GM18519 (cell line): ENCODE measurements around the gene SDK2.

ENCODE experiments used
- ATAC-seq: cut with Tn5 transposase; IDR thresholded peaks from one replicate; pipeline ENCODE4 v1.9.1; 2021; ENCODE audit warnings: mild to moderate bottlenecking, moderate library complexity; ENCODE audit not compliant: unreplicated experiment, low FRiP score

Gene SDK2

DNA sequence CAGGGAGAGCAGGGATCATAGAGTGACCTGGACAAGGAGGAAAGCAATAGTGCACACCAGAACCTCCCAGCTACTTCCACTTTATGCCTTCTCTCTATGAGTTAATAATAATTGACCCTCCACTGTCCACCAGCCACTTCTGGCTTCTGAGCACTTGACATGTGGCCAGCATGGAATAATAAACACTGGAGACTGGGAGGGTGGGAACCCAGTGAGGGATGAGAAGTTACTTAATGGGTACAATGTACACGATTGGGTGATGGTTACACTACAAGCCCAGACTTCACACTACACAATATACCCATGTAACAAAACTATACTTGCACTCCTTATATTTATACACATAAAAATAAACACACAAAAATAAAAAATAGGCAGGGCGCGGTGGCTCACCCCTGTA, 343.9 kb downstream of the SDK2 start:
- ATAC-seq: no peak

DNA sequence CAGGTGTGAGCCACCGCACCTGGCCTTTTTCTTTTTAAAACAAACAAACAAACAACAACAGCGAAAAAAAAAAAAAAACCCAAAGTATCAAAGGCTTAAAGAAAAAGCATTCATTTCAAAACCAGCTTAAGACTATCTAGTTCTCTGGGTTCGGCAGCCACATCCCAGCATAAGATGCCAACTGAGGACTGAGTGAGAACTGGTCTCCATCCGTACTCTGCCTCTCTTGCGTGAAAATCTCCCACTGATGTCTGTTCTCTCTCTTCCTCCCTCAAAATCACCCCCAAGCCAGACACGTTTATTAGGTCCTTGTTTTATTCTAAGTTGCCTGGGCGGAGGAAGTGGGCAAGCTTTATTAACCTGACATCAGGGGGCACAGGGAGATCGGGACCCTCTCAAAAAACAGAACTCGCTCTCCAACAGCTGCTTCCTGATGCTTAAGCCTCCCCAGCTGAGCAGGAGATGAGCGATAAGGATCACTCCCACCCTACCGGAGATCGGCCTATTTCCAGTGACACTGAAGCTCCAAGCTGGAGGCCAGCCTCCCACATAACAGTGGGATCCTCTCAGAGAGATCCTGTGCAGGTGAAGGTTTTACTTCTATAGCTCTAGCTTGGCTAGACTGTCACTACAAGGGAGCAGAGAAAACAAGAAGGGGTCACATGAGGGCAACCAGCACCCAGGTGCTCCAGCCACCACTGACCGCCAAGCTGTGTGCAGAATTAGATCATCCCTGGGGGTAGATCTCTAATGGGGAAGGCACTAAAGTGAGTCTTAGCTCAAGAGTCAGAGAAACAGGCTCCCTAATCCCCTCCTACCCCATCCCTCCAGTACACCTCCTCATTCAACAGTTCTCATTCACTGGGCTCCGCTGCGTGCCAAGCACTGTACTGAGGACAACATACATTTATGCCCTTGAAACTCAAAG, 346.0 kb downstream of the SDK2 start:
- ATAC-seq: no peak

DNA sequence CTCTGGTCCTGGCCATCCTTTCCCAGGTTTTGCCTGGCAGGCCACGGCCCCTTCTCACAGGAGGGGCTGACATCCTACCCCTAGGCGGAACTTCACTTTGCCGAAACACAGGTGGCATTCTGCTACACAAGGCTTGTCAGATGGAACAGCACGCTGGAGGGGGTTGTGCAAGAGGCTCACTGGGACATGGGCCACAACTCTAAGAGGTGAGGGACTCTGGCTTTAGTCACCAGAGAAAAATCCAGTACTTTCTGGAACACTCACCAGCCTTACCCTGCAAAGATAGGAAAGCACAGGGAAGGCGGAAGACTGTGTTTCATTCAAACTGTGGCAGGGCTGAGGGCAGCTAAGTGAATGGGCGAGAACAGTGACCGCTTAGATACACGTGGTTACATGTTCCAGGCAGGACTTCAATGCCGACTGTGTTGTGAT, 350.7 kb downstream of the SDK2 start:
- no peak for ATAC-seq

DNA sequence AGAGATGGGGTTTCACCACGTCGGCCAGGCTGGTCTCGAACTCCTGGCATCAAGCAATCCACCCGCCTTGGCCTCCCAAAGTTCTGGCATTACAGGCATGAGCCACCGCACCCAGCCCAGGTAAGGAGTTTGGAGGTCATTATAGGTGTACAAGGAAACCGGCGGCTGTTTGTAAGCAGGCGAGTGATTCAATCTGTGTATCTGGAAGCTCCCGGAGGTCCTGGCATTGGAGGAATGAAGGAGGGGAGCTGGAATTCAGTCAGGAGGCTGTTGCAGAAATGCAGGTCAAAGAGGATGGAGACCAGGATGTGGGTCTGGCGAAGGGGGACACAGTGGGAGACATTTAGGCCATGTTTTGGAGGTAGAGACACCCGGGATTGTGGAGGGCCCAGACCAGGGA, 351.2 kb downstream of the SDK2 start:
- no peak for ATAC-seq

DNA sequence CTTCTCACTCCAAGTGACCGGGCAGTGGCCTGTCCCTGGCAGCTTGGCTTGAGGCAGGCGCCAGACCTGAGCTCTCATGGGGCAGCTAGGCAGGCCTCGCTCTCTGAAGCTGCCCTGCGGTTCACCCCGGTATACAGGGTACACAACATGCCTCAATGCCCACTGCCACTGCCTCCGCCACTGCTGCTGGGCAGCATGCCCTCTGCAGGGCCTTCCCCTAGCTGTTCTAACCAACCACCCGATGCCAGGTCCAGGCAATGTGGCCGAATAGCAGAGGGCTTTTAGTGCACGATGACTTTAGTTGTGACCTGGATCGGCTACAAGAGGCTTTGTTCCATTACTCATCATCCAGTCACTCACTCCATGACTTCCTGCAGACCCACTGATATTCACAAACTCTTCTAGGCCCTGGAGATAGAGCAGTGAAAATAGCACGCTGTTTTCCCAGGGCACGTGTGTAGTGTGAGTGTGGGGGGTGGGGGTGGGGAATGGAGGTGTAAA, 352.2 kb downstream of the SDK2 start:
- no peak for ATAC-seq

DNA sequence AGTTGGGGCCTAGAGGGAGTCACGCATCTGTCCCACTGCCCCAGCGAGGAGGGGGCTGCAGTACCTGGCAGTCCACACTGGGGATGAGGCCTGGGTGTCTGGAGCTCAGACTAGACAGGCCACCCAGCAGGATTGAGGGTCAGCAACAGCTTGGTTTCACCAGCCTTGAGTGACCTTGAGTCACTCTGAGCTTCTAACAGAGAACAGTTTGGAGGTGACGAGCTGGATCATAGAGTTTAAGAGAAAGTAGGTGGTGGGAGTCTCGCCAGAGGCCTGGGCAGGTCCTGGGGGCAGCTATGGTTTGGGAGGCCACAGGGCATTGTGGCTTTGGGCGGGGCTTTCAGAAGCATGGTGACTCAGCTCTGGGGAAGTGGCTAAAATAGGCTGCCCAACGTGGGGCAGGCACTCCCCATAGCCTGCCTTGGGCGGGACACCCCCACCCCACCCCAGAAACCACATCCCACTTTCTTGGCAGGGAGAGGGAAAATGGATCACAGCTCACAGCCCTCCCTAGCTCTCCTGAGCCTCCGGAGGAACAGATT, 352.9 kb downstream of the SDK2 start:
- ATAC-seq: peak; percentile 66

DNA sequence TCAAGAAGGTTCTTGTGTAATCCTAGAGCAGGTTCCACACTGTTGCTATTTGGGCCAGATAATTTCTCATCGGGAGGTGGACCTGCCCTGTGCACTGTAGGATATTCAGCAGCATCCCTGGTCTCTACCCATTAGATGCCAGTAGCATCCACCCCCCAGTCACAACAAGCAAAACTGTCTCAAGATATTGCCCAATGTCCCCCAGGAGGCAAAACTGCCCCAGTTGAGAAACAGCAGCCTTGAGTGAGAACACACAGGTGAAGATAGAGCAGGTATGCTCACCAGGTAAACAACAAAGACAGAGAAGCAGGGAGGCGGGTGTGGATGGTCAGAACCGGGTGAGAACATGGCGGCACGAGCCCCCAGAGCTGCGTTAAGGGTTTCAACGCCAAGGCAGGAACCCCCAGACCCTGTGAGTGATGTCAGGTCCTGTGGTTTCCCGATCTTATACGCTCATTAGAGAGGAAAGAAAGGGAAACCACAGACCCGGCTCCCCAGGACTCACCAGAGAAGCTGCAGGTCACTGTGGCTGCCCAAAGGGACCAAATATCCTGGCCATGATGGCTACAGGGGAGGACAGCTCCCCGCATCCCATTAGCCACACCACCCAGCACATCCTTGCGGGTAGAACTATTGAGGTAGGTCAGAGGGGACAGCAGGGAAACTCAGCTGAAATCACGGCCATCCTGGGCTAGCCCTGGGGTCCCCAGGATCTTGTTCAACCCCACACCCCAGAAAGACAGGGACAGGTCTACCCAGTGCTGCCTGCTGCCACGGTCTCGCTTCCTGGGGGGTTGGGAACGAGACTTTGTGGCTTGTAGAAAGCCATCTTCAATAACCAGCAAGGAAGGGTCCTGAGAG, 353.6 kb downstream of the SDK2 start:
- peak; percentile 21 for ATAC-seq

DNA sequence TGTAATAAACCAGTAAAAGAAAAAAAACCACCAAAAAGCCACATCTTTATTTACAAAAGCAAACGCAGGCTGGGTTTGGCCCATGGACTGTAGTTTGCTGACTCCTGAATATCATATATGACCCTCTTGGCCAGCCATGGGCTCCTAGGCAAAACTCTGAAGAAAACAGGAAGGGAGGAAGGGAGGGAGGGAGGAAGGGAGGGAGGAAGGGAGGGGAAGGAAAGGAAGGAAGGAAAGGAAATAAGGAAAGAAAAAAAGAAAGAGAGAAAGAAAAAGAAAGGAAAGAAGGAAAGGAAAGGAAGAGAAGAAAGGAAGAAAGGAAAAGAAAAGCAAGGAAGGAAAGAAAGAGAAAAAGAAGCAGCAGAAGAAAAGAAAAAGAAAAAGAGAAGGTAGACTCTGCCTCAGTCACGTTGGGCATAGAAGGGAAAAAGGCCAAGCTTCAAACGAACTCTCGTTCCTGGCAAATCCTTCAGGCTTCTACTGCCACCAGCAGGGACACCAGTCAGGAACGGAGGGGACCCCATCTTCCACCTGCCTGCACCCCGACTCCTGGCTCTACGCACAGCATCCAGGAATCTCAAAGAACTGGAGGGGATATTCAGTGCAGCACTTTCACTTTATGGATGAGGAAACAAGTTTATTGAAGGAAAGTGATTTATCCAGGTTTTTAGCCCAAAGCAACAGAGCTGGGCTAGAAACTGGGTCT, 354.5 kb downstream of the SDK2 start:
- ATAC-seq: no peak

DNA sequence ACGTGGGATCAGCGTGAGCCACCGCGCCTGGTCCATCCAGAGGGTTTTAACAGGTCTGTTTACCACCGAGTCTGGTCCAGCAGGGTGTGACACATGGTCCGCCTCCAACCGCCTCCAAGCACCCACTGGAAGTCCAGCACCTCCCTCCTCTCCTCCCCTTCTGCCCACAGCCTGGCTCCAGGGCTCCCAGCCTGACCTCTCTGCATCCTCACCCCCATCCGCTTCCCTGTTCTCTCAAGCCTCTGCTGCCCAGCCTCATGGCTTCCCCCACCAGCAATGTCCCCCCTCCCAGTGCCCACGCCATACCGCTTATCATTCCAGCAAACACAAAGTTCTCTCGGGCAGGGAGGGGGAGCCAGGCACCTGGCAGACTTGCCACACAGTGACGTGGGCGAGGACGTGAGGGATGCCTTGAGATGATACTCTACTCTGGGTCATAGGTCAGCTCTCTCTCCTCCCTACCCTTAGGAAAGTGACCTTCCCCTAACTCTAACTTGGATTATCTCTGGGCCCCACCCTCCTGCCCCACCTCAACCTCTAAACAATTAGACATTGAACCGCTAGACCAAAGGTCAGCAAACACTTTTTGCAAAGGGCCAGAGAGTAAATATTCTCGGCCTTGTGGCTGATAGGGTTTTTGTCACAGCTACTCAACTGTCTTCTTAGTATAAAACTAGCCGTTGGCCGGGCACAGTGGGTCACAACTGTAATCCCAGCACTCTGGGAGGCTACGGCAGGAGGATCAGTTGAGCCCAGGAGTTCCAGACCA, 355.5 kb downstream of the SDK2 start:
- no peak for ATAC-seq

DNA sequence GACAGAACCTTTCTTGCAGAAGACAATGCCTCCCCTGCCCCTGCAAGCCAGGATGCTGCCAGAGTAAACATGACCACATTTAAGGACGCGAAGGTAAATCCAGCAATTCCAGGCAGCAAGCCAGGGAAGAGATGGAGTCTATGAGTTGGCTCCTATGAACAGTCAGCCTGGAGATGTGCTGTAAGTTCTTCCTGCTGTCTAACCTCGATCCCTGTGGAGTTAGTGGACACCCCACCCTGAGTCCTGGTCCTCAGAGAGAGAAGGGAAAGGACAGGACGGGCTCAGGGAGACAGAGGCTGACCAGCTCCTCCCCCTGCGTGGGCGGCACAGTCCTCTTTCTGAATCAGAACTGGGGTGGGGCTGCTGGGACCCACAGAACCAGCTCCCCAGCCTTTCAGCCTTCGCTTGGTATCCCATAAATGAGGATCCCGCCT, 357.4 kb downstream of the SDK2 start:
- ATAC-seq: no peak

DNA sequence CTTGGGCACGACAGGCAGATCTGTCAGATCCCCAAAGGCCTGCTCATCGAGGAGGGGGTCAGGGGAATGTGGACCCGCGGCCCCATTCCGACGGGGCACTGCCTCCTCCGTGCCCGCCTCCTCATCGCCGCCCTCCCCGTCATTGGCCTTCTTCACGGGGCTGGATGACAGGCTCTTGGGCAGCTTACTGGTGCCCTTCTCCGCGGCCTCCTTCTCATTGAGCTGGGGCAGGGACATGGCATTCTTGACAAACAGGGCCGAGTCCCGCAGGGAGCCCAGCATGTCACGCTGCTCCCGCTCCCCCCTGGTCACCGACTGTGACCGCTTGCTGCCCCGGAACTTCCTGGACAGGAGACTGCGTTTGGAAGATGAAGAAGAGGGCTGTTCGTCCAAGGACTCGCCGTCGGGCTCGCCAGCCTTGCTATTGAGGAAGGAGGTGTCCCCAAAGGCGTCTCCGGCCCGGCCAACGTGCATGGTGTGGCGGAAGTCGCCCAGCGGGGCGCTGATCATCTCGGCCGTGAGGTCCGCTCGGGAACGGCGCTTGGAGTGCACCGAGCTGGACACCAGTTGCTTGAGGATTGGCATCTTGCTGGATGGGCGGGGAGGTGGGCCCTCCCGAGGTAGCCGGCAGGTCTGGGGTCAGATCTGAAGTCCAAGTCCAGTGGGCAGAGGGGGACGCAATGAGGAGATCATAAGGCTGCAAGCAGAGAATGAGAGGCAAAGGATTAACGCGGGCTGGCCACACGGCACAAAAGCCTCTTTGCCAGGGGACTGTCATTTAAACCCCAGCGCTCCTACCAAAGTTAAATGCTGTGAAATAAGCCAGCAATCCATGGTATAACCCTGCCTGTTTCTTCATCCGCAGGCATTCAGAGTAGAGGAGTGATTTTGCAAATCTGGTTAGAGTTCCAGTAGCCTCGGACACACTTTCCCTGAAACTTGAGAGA, 358.1 kb downstream of the SDK2 start:
- ATAC-seq: no peak

DNA sequence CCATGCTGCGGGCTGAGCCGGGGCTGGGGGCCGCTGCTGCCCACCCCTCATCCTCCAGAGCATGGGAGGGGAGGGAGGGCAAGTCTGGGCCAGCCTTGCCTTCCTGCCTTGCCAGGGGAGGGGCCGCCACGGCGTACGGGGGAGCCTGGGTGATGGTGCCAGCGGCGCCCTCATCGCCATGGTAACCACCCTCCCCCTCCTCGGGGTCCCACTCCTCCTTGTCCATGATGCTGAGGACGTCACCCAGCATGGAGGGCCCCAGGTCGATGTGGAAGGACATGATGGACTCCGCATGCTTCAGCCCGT, 358.7 kb downstream of the SDK2 start:
- ATAC-seq: no peak

DNA sequence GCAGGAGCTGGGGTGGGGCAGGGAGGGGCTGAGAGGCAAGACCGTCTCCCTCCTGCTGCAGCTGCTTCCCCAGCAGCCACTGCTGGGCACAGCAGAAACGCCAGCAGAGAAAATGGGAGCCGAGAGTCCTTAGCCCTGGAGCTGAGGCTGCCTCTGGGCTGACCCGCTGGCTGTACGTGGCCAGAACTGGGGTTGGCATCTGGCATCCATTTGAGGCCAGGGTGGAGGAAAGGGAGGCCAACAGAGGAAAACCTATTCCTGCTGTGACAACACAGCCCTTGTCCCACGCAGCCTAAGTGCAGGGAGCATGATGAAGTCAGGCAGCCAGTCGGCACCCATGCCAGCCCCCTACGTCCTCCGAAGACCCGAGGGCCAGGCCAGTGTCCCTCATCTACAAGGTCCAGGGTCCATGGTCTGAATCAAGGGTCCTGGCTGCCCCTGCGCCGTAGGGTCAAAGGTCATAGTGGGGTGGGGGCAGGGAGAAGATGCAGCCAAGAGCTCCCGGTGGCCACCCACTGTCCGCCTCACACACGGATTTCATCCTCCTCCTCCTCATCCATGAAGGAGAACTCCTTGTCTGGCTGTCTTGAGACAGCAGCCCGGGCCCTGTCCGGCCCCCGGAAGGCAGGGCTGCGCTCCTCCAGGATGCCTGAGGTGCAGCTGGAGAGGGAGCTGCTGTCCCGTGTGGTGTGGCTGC, 359.2 kb downstream of the SDK2 start:
- ATAC-seq: no peak
